HepG2 (cell line): Measurements from ENCODE around the gene MAB21L4. TPM values are rescaled to one million over a fixed set of nuclear protein-coding genes. Genes with fewer than 3 reads are reported as not detected.

ENCODE experiments used
- ATAC-seq: fragments of 200-7000 bp; cut with Tn5 transposase; 3 replicates; pipeline ENCODE4 v1.9.1; 2020; ENCODE audit warnings: mild to moderate bottlenecking, moderate library complexity
- BruUV-seq: library from RNA; stranded (reverse); fragments of 400-500 nt; replicated peaks from 2 replicates; lab custom pipeline; 2021; lab: Mats Ljungman, UMichigan
- CTCF ChIA-PET: fragments of 300-600 bp; formaldehyde crosslinking; extraction: SDS; loops from one replicate; lab custom pipeline; 2021; ENCODE audit warnings: low total read pairs, inconsistent platforms, low intra/inter-chr PET ratio; lab: Yijun Ruan, JAX
- POLR2A ChIA-PET: fragments of 350-600 bp; sonication (Branson Sonifier 250); formaldehyde crosslinking; loops from one replicate; lab custom pipeline; 2020; ENCODE audit warnings: antibody characterized with exemption, inconsistent platforms; lab: Yijun Ruan, JAX
- DNase-seq: peaks from one replicate; pipeline ENCODE4 v3.0.0-alpha.2; 2015; ENCODE audit warnings: low spot score
- FAIRE-seq: peaks from 3 replicates; lab custom pipeline; 2011; peaks lifted over from hg19 to GRCh38; lab: Jason Lieb, UNC
- H2AFZ ChIP-seq: one replicate; pipeline ENCODE4 v1.6.1; 2011; ENCODE audit warnings: low read length, inconsistent platforms
- H3K27ac ChIP-seq: fragments of 300-600 bp; 3 replicates; pipeline ENCODE4 v1.8.0; 2011; ENCODE audit warnings: mixed run types, mild to moderate bottlenecking, mixed read lengths, low read length, inconsistent platforms; ENCODE audit not compliant: insufficient read depth; ENCODE audit errors: extremely low read length
- H3K27me3 ChIP-seq, 2 experiments: fragments of 200-600 bp in 1 of 2; 2 replicates in 1 of 2; 3 replicates in 1 of 2; pipeline versions ENCODE4 v1.6.0 to v1.8.0; 2011; ENCODE audit warnings: low read length in 2 of 2, mild to moderate bottlenecking in 2 of 2, moderate library complexity in 2 of 2, inconsistent platforms in 1 of 2; ENCODE audit not compliant: insufficient read depth in 2 of 2, control insufficient read depth in 1 of 2
- H3K36me3 ChIP-seq, 2 experiments: fragments of 200-600 bp in 1 of 2; replicated peaks in 1 of 2; 2 replicates in 1 of 2; 3 replicates in 1 of 2; pipeline versions ENCODE4 v1.5.1 to v1.8.0; 2011; ENCODE audit warnings: low read length in 2 of 2, inconsistent platforms in 1 of 2; ENCODE audit not compliant: insufficient read depth in 2 of 2, control insufficient read depth in 1 of 2
- H3K4me1 ChIP-seq: 2 replicates; pipeline ENCODE4 v1.5.1; 2012; ENCODE audit warnings: low read length, inconsistent platforms; ENCODE audit not compliant: insufficient read depth
- H3K4me2 ChIP-seq: 2 replicates; pipeline ENCODE4 v1.6.0; 2011; ENCODE audit warnings: low read depth, low read length, inconsistent platforms
- H3K4me3 ChIP-seq, 3 experiments: fragments of 200-600 bp in 1 of 3; sonication (generic), shearing (Covaris generic) in 1 of 3; replicated peaks in 1 of 3; 2 replicates each; pipeline ENCODE4 v1.5.1; 2011 to 2016; ENCODE audit warnings: low read length in 3 of 3, inconsistent platforms in 2 of 3, low read depth in 2 of 3, mild to moderate bottlenecking in 2 of 3, control low read depth in 1 of 3, mixed read lengths in 1 of 3; ENCODE audit not compliant: insufficient read depth in 1 of 3
- H3K79me2 ChIP-seq: one replicate; pipeline ENCODE4 v1.6.1; 2011; ENCODE audit warnings: low read length, inconsistent platforms; ENCODE audit not compliant: insufficient read depth
- H3K9ac ChIP-seq: 2 replicates; pipeline ENCODE4 v1.6.0; 2011; ENCODE audit warnings: mild to moderate bottlenecking, low read depth, low read length, inconsistent platforms; ENCODE audit not compliant: insufficient read depth
- H3K9me3 ChIP-seq: 2 replicates; pipeline ENCODE4 v1.5.1; 2012; ENCODE audit warnings: mild to moderate bottlenecking, low read length
- H4K20me1 ChIP-seq: 2 replicates; pipeline ENCODE4 v1.6.0; 2011; ENCODE audit warnings: inconsistent platforms, mild to moderate bottlenecking, low read length, moderate library complexity; ENCODE audit not compliant: insufficient read depth
- HDAC2 ChIP-seq: sonication (generic); formaldehyde crosslinking; IDR thresholded peaks from 2 replicates; pipeline ENCODE4 v1.4.0; 2020; ENCODE audit warnings: missing genetic modification reagents
- HNRNPL ChIP-seq: fragments of 200-400 bp; formaldehyde crosslinking; IDR thresholded peaks from 2 replicates; pipeline ENCODE4 v1.6.1; 2017; ENCODE audit warnings: mild to moderate bottlenecking, low read depth, low read length
- SMARCE1 ChIP-seq: fragments of 450-650 bp; IDR thresholded peaks from 2 replicates; pipeline ENCODE4 v1.6.1; 2017; ENCODE audit warnings: borderline replicate concordance
- XRCC5 ChIP-seq: fragments of 200-400 bp; formaldehyde crosslinking; optimal IDR thresholded peaks from 2 replicates; pipeline ENCODE3; 2017; ENCODE audit warnings: mild to moderate bottlenecking, low read length
- ZFY ChIP-seq: sonication (generic); formaldehyde crosslinking; IDR thresholded peaks from 2 replicates; pipeline ENCODE4 v1.4.0; 2020; ENCODE audit warnings: missing genetic modification reagents
- ZNF768 ChIP-seq: sonication (generic); formaldehyde crosslinking; IDR thresholded peaks from 2 replicates; pipeline ENCODE4 v1.4.0; 2020; ENCODE audit warnings: missing genetic modification reagents
- ZNF800 ChIP-seq: sonication (generic); formaldehyde crosslinking; IDR thresholded peaks from 2 replicates; pipeline ENCODE4 v1.4.0; 2020; ENCODE audit warnings: missing genetic modification reagents
- WGBS: methylation state at CpG from one replicate; pipeline ENCODE4 v1.1.6; 2017; ENCODE audit warnings: low lambda C conversion rate; 5-methylcytosine and 5-hydroxymethylcytosine counted together
- in situ Hi-C: cut with HindIII; loops from 2 replicates; pipeline ENCODE4 v1.10.0; 2017; ENCODE audit warnings: low pct_unique_long_range_greater_than_20kb; ENCODE audit not compliant: extremely low pct_ligation_motif_present
- intact Hi-C: fragments of 100-400 bp; cut with micrococcal nuclease; formaldehyde crosslinking; loops from one replicate; pipeline ENCODE4 v1.10.0; 2022; ENCODE audit not compliant: unreplicated experiment
- polyA plus RNA-seq, 8 experiments: library from polyadenylated mRNA; depleted of rRNA in 3 of 8; stranded (reverse) in 7 of 8; unstranded in 1 of 8; fragments of >200 nt; fragmentation: Illumina TruSeq in 4 of 8; extraction: Trizol in 4 of 8; gene quantifications; 2 replicates each; pipeline versions ENCODE4 v1.2.1 to v1.2.3, GENCODE V29; 2011 to 2016; ENCODE audit warnings: low read depth in 4 of 8, missing spikeins in 1 of 8, mixed read lengths in 1 of 8; ENCODE audit not compliant: insufficient read depth in 1 of 8
- total RNA-seq, 5 experiments: library from RNA; depleted of rRNA; stranded (reverse); fragments of >200 nt; fragmentation: Illumina TruSeq; extraction: Trizol; gene quantifications; 2 replicates each; pipeline ENCODE4 v1.2.3, GENCODE V29; 2016; ENCODE audit warnings: low read depth in 1 of 5

MAB21L4 gene
- total and polyA plus RNA-seq, 2 of the 13 experiments (the other 11 are each of a cell fraction or from before 2014, with no cell fraction given) = 3.0 to 14.0 TPM

- H3K9ac ChIP-seq = no peak overlapping the region
- ChIA-PET POLR2A (no interaction called here), CTCF (no interaction called here)
- BruUV-seq = no TSS peak
- no peaks in the 10 kb centered on the region for H3K36me3 ChIP-seq
- in situ Hi-C loops = no loop called here
- 70% methylated on average over 9 of the region's 29 CpGs for WGBS
- peaks cover 19 to 76% of the 10 kb centered on the region in 2 experiments for H3K27me3 ChIP-seq
- ATAC-seq (peak; percentile 43), FAIRE-seq (no peak), DNase-seq (no peak)
- H3K4me2 ChIP-seq = no peak overlapping the region
- no peak overlapping the region for H3K4me3 ChIP-seq
- H3K4me1 ChIP-seq = peaks cover 10% of the 10 kb centered on the region; the same call in 1 of the 2 replicates
- no peak overlapping the region for H3K27ac ChIP-seq
- peak; percentile 24; the same call in 1 of the 2 replicates for TF ChIP-seq ZNF800 (CRISPR knock-in tag)
- TF ChIP-seq ZNF768 (CRISPR knock-in tag) = 0 out of 2 replicates have a peak, but pooled peaks have one; percentile 9
- no peak for TF ChIP-seq HDAC2 (CRISPR knock-in tag)
- TF ChIP-seq SMARCE1 = no peak
- TF ChIP-seq HNRNPL = 0 out of 2 replicates have a peak, but pooled peaks have one; percentile 9
- TF ChIP-seq XRCC5 = peak; percentile 26
- TF ChIP-seq ZFY (CRISPR knock-in tag) = no peak
- H3K79me2 ChIP-seq = no peaks in the 10 kb centered on the region
- H3K9me3 ChIP-seq = no peaks in the 10 kb centered on the region
- intact Hi-C loops = no loop called here
- no peaks in the 10 kb centered on the region for H4K20me1 ChIP-seq
- H2AFZ ChIP-seq = no peak overlapping the region
Observed at GRCh38 chr2:240925568-240926515, 29.9 kb upstream of the MAB21L4 start.
